Esophagus squamous epithelium (tissue), 4 donors: ENCODE results near the gene ARMH1.

Experiments
- CTCF ChIP-seq, 6 experiments: fragments of 450-650 bp in 4 of 6; fragments of 200-600 bp in 2 of 6; sonication (generic) in 2 of 6; IDR thresholded peaks; one replicate each; pipeline ENCODE4 v1.5.1; 2016 to 2019; ENCODE audit warnings: antibody characterized with exemption in 6 of 6, mild to moderate bottlenecking in 4 of 6, moderate library complexity in 4 of 6
- POLR2A ChIP-seq, 4 donors: fragments of 450-650 bp; IDR thresholded peaks; one replicate each; pipeline ENCODE4 v1.6.1; 2017; ENCODE audit warnings: antibody characterized with exemption in 4 of 4, mild to moderate bottlenecking in 4 of 4, moderate library complexity in 3 of 4

GRCh38 chr1:44647896-44648295, 26.6 kb upstream of the ARMH1 start:
- TF ChIP-seq CTCF (IDR thresholded peaks at IDR 0.05) (no peak), POLR2A (IDR thresholded peaks at IDR 0.05) (no peak)
